ENCODE data around the gene NFATC1.

NFATC1 gene

DNA sequence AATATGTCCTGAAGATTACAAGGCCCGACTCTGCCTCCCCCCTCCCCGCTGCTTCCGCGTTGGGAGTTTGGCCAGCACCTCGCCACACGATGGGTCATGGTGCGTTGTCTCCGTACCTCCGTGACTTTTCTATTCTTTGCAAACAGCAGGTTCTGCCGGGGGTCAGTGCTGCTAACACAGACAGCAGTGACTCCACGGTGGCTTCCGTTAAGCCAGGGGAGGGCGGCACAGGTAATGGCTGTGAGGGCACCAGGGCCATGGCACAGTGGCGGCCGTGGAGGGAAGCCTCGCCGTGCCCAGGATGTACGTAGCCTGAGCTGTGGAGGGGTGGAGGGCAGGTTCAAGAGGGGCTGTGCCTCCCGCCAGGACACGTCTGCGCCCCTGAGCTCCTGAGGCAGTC lies 115.5 kb downstream of the NFATC1 start:
- peak; percentile 40 for DNase-seq

DNA sequence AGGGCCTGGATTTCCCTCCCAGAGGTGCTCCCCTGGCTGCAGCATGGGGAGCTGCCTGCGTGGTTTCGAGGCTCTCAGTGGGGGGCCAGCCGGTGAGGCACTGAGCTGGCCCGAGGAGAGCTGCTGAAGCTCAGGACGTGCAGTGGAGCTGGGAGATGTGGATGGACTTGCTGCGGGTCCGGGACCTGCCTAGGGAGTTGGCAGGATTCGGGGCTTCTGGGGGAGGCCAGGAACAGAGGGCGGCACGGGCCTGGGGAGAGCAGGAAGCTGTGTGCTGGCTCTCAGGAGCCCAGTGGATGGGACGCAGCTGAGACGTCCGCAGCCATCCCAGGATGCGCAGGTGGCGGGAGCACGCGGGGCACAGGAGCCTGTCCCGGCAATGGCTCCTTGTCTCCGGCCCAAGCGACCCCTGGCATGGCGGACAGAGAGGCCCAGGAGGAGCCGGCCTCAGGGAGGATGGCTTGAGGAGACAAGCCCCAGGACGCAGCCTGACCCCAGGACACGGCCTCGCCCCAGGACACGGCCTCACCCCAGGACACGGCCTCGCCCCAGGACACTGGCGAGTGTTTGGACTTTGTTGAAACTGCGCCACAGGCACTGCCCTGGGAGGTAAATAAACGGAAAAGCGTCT lies 116.1 kb downstream of the NFATC1 start:
- peak; percentile 41 for DNase-seq

DNA sequence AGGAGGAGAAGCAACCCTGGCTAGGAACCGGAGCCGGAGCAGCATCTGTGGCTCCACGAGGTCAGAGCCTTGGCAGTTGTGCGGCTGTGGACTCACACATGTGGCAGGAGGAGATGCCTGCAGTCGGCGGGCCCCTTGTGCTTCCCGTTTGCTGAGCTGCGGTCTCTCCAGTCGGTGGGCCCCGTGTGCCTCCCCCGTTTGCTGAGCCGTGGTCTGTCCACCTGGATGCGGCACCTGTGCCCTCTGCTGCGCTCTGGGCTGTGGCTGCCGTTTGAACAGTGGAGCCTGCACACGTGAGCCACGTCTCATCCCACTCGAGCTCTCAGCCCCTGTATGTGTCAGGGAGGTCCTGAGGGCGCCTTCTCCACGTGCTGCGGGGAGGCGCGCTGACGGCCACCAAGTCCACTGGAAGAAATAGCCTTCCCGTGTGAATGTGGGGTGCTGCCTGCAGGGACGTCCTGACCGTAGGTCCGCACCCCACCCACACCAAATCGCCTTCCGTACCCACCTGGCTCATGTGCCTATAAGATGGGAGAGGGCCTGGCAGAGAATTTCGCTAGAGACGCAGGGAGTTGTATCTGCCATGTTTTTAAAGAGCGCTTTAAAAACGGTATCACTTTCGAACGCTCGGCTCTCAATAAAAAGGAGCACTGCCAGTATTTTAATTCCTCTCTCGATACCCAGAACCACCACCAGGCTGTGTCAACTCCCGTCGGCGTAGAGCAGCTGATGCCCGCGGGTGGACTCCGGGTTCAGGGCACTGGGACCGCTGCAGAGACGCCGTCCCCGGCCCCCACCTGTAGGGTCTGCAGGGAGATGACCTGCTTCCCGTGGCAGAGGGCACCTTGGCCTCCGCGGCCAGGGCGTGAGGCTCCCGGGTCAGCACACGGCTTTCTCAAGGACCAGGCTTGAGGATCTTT lies 117.0 kb downstream of the NFATC1 start:
- peak; percentile 31 for DNase-seq

DNA sequence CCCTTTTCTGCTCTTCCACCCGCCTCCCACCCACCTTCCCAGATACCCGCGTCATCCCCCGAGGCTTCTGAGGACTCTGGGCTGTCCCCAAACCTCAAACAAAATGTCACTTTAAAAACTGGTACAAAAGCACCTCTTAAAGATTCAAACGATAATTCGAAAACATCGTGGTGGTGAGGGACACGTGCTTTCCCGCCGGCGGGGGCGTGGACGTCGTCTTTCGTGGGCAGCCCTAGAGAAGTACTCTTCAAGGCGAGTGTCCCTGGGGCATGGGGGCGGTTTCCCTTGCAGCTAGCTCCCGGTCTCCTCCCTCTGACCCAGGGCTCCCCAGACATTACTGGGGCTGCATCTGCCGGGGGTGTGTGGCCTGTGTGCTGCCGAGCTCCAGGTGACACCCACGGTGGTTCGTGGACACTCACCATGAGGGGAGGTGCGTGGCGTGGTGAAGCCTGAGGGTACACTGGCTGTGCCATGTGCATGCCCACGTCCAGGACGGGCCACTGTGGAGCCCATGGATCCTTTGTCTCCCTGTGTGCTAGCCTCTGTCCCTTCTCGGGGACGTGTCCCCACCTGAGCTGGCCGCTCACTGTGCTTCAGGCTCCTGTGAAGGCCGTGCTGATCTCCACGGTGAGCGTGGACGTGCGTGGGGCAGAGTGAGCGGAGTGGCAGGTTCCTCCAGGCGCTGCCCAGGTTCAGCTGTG lies 117.8 kb downstream of the NFATC1 start:
- DNase-seq = peak; percentile 41

DNA sequence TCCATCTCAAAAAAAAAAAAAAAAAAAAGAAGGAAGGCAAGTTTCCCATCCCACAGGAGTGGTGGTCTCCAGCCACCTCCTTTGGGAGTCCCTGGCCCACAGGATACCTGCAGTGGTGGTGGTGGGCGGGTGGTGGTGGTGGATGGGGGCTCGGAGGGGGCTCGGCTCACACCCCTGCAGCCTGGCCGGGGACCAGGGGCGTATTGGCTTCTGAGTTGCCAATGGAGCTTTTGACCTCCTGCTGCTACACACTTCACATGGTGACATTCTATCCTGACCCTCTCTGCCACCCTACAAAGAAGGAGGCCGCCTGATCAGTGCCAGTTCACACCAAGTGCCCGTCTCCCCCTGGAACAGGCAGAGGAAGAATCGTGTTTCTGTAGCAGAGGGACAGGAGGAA lies 119.6 kb downstream of the NFATC1 start:
- peak; percentile 23 for DNase-seq

DNA sequence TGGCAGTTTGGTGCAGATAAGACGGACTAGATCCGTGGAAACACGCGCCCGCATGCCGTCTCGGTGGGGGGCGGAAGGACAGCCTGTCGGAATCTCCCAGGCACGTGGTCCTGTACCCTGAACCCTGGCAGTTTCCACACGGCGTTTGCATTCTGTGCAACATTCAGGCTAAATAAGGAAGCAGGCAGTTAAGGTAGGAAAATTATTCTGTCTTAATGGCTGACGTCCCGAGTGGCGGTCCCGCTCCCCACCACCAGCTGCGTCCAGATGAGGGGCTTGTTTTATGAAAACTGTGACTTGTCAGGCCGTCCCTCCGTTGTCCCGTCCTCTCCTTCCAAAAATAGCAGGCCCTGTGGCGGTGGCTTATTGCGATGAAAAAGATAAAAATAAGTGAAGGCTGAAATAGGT lies 120.2 kb downstream of the NFATC1 start:
- peak; percentile 50 for DNase-seq

DNA sequence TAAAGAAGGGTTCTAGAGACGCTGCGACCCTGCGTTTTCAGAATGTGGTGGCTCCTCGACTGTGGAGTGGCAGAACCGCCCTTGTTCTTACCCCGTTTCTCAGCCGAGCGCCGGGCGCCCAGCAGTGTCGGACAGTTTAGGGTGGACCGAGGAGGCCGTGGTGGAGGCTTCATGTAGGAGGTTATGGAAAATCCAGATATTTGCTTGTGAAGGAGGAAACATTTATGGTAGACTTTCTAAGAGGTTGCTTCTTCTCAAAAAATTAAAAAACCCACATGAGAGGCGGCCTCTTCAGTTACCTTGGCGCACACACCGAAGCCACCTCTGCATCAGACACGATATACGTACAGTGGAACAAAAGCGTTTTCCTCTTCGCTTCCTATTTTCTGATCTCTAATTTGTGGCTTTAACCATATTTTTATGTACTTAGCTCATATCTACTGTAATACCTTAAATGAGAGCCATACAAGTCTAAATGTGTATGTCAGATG lies 120.8 kb downstream of the NFATC1 start:
- no peak for DNase-seq

DNA sequence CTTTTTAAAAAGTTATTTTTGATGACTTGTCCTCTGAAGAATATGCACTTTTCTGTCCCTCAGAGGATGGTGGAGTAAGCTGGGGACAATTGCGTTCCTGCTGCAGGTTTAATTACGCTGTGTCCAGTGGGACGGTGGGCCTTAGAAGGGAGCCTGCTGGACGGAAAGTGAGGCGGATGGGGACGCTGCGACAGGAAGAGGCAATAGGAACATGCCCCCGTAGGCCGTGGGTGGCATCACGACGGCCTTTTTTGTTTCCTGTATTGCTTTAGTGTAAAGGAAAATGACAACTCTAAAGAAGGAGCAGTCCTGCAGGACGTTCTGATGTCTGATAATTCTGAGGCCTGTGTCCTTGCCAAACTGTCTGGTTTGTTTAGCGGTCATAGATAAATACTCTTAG lies 121.6 kb downstream of the NFATC1 start:
- peak; percentile 36 for DNase-seq

DNA sequence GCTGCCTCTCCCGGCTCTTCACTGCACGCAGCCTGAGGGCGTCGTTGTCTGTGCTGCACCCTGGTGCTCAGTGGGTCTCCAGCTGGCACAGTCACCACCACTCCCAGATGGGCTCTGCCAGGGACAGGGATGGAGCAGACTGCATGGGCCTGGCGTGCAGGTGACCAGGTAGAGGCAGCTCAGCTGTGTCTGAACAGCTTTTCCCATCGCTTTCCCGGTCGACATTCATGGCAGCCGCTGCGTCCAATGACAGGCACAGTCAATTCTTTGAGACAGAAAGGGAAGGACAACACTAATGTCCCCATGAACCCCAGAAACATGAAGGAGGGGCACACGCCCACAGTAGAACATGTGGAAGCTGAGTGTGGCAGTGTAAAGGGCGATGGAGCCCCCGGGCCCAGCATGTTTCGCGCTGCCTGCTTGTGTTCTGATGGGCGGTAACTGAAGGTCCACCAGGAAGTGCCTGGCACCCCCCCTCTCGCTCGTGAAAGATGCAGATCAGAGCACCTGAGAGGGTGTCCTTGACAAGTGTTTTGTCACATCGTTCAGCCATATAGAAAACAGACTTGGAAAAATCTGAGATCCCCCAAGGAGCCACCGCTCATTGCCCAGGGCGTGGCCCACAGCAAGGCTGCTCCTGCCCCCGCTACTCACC lies 122.4 kb downstream of the NFATC1 start:
- DNase-seq = peak; percentile 21

DNA sequence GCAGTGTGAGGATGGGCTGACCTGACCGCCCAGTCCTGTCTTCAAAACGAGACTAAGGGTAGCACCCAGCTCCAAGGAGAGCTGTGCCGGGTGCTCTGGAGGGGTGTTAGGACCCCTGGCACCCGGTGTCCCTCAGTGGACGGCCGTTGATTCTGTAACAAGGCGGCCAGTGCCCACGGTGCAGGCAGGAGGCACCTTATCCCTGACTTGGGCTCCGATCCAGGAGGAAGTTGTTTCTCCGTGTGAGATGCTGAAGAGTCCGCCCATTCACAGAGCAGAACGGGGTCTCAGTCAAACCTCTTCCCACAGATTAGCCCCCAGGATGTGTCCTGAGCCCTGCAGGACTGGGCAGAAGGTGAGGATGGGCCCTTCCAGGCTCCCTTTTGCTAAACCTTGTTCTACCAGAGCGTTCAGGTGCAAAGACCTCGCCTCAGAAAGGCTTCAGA lies 123.0 kb downstream of the NFATC1 start:
- DNase-seq = peak; percentile 25

DNA sequence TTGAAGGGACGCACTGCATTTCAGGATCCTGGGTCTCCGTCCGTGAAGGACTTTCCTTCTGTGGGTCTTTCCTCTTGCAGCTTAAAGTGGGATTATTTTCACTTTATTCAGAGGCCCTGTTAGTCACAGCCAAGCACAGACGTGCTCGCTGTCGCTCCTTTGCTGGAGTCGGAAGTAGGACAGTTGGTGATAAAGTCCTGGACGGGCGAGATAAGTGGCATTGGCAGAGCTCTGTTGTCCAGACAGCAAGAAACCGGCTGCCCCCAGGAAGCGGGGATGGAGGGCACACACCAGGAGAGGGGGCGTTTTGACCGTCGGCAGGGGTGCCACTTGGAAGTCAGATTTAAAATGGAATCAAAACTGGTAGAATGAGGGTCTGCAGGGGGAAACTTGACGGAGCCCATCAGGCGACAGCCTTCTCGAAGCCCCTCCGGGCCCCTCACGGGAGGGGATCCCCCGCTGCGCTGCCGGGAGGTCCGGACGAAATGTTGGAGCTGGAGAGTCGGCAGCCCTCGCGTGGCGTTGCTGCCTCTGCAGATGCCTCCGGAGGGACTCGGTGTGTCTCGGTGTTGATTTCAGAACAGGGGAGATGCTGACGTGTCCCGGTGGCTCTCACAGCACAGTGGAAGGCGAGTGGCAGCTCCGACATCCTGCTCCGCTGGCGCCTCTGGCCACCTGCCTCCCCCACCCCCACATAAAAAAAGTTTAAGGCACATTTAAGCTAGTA lies 124.2 kb downstream of the NFATC1 start:
- DNase-seq = peak; percentile 54

DNA sequence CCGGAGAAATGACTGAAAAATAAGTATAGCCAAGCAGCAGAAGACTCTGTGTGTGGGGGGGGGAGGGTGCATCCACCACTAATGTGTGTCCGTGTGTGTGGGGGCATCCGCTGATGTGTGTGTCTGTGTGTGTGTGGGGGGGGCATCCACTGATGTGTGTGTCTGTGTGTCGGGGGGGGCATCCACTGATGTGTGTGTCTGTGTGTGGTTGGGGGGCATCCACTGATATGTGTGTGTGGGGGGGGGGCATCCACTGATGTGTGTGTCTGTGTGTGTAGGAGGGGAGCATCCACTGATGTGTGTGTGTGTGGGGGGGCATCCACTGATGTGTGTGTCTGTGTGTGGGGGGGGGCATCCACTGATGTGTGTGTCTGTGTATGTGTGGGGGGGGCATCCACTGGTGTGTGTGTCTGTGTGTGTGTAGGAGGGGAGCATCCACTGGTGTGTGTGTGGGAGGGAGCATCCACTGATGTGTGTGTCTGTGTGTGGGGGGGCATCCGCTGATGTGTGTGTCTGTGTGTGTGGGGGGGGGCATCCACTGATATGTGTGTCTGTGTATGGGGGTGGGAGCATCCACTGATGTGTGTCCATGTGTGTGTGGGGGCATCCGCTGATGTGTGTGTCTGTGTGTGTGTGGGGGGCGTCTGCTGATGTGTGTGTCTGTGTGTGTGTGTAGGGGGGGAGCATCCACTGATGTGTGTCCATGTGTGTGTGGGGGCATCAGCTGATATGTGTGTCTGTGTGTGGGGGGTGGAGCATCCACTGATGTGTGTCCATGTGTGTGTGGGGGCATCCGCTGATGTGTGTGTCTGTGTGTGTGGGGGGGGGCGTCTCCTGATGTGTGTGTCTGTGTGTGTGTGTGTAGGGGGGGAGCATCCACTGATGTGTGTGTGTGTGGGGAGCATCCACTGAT lies 125.0 kb downstream of the NFATC1 start:
- peak; percentile 16 for DNase-seq

DNA sequence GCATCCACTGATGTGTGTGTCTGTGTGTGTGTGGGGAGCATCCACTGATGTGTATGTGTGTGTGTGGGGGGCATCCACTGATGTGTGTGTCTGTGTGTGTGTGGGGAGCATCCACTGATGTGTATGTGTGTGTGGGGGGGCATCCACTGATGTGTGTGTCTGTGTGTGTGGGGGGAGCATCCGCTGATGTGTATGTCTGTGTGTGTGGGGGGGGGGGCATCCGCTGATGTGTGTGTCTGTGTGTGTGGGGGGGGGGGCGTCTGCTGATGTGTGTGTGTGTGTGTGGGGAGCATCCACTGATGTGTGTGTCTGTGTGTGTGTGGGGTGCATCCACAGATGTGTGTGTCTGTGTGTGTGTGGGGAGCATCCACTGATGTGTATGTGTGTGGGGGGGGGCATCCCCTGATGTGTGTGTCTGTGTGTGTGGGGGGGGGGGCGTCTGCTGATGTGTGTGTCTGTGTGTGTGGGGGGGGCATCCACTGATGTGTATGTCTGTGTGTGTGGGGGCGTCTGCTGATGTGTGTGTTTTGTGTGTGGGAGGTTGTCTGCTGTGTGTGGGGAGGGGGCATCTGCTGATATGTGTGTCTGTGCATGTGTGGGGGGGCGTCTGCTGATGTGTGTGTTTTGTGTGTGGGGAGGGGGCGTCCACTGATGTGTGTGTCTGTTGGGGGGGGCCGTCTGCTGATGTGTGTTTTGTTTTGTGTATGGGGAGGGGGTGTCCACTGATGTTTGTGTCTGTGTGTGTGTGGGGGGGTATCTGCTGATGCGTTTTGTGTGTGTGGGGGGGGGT lies 125.9 kb downstream of the NFATC1 start:
- peak; percentile 16 for DNase-seq

DNA sequence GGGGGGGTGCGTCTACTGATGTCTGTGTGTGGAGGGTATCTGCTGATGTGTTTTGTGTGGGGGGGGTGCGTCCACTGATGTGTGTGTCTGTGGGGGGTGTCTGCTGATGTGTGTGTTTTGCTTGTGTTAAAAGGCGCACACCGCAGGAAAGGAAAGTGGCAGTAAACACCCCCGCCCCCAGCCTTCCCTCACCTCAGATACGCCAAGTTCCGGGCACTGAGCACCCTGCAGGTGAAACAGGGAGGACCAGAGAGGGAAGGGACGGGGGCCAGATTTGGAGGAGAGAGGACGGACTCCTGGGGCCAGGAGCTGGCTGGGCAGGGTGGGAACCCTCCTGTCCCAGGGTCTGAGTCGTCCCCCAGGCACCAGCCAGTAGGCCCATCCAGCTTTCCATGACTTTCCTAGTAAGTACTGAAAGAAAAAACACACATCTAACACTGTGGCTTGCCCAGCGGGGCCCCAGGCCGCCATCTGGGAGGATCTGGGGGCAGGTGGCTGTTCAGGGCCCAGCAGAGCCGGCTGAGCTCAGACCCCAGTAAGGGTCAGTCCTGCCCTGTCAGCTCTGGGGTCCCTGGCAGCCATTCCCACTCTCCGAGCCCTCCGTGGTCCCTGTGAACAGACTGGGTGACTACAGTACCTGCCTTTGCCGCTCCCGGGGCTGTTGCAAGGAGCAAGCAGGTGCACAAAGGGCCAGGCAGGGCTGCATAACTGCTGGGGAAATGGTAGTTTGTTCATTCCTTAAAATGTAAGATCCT lies 126.9 kb downstream of the NFATC1 start:
- DNase-seq = peak; percentile 44

DNA sequence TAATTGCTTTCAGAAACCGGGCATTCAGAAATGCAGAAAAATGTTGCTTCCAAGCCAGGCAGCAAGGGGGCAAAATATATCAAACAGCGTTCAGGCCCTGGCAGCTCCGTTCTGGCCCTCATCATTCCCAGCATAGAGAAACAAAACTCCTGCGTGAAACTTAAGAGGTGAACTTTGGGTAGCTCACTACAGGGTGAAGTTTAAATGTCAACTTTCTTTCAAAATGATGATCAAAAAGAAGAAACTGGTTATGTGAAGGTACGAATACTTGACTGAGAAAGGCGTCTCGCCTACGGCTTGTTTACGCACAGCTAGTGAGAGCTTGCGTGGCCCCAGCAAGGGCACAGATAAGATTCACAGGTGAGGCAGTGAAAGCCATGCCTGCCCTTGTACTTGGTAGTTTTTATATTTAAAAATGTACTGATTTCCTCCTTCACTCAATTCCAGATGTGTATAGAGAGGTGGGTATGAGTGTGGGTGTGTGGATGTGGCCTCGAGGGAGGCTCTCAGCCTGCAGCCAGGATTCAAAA lies 127.5 kb downstream of the NFATC1 start:
- DNase-seq = no peak

DNA sequence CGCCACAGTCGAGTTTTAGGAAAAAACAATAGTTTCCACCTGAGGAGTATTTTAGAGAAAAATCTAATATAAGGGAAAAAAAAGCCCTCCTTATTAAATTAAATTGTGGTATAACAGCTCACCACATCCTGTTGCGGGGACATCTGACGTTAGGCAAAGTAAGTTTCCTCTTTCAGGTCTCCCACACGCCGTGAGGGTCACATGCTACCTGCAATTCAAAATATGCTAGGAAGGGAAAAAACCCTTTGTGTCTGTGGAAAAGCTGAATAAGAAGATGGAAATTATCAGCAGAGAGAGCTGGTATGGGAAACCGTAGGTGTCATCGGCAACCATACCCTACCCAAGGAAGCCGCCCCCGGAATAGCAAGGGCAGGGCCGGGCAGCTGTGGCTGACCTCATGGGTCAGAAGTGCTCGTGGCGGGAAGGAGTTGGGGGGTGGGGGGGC lies 128.0 kb downstream of the NFATC1 start:
- DNase-seq = peak; percentile 42

DNA sequence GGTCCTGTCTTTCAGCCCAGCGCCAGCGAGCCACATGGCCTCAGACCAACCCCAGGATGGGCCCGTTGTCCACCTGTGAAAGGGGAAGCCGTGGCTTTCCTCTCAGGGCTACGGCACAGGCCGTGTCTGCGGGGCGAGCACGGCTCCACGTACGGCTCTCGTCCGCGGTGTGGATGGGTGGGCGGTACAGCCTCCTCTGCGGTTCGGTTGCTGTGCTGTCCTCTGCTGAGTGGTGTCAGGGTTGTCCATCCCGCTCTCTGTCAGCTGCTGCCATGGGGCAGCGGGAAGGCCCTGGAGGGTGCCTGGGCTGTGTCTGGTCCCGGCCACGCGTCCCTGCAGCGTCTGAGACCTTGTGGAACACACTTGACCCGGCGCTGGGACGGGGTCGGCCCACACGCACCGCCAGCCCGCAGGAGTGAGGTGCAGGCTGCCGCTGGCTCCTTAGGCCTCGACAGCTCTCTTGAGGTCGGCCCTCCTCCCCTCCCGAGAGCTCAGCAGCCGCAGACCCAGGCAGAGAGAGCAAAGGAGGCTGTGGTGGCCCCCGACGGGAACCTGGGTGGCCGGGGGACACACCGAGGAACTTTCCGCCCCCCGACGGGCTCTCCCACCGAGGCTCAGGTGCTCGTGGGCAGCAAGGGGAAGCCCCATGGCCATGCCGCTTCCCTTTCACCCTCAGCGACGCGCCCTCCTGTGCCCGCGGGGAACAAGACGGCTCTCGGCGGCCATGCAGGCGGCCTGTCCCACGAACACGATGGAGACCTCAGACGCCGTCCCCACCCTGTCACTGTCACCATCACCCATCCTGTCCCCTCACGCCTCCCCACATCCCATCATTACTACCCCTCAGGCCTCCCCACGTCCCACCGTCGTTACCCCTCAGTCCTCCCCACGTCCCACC lies 128.7 kb downstream of the NFATC1 start:
- DNase-seq = peak; percentile 36
